HG02981 (cell line): Measurements from ENCODE around the gene ATP2A3.

ENCODE experiments used
- ATAC-seq: cut with Tn5 transposase; IDR thresholded peaks from one replicate; pipeline ENCODE4 v1.9.1; 2021; ENCODE audit warnings: mild to moderate bottlenecking, moderate library complexity; ENCODE audit not compliant: unreplicated experiment

Gene ATP2A3

DNA sequence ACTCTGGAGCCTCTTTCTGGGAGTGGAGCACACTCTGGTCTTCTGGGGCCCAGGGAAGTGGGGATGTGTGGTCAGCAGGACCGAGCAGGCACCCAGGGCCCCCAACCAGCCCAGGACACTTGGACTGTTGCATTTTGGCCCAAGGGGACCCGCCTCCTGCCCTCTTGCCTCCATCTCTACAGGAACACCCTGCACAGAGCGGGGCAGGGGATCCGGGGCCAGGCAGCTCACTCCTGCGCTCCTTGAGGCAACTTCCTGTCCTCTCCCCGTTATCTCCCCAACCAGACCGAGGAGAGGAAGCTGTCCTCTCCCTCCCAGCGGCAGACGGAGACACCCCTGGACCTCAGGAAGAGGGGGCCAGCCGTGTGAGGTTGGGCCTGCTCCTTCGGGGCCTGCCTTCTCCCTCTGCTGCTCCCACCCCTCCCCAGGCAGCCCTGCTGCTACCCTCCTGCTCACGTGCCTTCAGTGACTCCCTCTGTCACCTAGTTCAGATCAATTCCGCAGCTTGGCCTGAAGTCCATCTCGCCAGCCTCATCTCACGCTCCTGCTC, 10.0 kb upstream of the ATP2A3 start:
- ATAC-seq = no peak

DNA sequence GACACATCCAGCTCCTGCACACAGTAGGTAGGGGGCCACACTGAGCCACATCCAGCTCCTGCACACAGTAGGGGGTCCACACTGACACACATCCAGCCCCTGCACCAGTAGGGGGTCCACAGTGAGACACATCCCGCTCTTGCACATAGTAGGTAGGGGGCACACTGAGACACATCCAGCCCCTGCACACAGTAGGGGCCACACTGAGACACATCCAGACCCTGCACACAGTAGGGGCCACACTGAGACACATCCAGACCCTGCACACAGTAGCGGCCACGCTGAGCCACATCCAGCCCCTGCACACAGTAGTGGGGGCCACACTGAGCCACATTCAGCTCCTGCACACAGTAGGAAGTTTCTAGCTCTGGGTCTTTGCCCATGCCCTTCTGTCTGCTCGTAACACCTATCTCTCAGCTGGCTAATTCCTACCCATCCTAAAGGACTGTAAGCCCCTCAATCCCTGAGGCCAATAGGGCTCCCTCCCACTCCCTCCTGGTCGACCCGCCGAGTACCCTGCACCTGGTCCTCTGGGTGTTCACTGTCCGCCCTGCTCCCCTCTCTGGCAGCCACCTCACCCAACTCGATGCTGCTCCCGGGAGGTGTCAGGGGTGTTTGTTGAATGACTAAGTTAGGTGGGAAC, 9.4 kb upstream of the ATP2A3 start:
- ATAC-seq = no peak

DNA sequence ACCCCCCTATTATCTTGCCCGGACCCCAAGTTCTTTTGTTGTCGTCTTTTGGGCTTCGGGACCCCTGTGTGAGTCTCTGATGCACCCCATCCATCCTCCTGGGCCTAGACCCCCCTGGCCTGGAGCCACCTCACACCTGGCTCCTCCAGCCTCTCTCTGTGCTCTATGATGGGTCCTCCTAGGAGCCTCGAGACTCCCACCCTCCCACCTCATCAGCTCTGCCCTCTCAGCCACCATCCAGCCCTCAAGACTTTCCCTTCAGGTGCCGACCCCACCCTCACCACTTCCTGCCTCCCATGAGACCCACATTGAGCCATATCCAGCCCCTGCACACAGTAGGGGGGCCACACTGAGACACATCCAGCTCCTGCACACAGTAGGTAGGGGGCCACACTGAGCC, 8.7 kb upstream of the ATP2A3 start:
- ATAC-seq = no peak

DNA sequence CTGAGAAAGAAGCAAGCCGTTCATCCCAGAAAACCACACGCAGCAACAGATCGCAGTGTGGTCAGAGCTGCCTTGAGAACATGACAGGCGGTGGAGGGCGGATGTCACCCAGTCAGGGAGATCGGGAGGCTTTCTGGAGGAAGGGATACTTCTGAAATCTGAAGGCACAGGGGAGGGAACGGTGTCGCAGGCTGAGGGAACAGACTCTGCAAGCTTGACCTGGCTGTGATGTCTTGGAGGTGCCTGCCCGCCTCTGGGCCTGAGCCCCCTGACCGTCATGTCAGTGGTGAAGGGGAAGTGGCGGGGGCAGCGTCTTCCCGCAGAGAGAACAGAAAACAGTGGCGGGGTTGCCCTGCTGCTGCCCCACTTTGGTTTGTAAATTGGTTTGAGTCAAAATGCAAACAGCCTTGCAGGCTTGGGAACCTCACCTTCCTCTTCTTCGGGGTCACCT, 8.1 kb upstream of the ATP2A3 start:
- ATAC-seq = no peak

DNA sequence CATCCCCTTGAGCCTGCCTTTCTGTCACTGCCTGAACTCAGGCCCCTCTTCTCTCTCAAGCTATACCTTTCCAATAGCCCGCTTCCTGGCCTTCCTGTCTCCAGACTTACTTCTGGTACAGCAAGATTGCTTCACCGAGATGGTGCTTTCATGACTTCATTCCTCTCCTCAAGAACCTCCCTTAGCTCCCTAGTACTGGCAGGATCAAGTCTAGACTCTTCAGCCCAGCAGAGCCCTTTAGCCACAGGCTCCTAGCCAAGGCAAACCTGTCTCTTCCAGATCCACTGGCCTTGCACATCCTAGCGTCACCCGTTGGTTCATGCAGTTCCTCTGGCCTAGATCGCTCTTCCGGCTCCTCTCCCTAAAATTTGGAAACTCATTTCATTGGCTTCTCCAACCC, 6.4 kb upstream of the ATP2A3 start:
- no peak for ATAC-seq

DNA sequence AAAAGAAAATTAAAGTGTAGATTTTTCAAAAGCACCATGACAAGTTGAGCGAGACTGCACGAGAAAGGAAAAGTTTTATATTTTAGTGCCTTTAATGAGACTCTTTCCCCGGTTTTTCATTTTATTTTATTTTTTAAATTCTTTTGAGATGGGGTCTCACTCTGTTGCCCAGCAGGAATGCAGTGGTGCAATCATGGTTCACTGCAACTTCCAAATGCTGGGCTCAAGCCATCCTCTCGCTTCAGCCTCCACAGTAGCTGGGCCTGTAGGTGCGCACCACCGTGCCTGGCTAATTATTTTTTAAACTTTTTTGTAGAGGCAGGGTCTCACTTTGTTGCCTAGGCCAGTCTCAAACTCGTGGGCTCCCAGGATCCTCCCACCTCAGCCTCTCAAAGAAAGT, 5.7 kb upstream of the ATP2A3 start:
- ATAC-seq = no peak

DNA sequence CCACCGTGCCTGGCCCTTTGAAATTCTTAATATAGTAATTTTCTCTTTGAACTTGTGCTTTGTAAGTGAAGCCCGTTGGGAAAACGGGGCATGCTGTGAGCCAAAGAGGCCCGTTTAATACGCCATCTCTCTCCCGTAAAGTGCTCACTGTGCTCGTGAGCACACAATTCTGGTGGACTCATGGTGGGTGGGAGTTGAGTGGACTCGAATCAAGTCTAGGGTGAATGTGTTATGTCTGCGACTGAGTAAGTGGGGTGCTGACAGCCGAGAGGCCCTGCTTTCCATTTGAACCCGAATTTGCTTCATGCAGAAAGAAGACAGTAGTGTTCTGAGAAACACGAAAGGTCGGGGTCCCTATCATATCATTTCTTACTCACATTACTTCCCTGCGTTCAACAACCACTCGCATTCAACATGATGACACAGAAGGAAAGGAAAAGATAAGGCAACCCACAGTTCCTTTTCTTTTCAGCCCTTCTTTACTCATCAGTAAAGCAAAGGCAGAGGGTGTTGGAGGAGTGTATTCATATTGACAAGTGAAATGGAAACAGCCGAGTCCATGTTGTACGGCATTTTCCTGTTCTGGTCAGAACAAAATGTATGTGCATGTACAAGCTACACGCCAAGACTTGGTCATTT, 4.8 kb upstream of the ATP2A3 start:
- no peak for ATAC-seq

DNA sequence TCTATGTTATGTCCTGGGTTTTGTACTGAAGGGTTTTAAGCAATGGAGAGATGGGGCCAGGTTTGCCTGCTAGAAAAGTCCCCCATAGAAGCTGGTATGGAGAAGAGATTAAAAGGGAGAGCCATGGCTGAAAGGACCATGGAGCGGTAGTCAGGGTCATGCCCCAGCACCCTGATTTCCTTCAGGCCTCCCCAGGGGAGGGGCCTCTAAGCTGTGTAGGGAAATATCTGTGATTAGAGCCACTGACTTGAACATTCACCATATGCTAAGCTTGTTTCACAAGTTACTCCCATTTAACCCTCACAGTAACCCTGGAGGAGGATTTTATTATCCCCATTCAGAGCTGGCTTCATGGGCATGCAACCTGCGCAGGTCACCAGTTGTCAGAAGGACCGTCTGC, 3.8 kb upstream of the ATP2A3 start:
- no peak for ATAC-seq

DNA sequence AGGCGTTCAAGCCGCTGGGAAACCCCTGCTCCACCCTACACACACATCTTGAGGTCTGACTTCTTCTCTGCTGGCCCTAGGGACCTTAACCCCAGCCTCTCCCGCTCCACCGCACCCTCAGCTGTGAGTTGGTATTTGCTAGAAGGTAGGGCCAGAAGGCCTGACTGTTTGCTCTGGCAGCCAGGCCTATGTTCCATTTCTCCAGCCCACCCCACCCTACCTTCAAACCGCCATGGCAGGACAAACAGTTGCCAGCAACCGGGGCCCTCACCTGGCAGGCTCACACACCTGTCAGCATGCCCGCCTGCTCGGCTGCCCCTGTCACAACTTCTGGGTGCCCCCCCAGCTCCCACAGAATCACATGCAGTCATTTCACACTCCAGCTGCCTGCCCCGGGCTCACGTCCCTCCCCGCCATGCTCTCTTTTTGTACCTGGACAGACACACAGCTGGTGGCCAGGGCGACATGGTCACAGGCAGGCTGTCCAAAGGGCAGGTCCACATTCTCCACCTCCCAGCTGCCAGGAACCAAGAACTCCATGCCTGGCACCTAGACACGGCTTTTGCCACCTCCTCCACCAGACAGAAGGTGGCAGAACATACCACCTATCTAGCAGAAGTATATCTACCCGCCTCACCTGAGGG, 2.6 kb upstream of the ATP2A3 start:
- no peak for ATAC-seq

DNA sequence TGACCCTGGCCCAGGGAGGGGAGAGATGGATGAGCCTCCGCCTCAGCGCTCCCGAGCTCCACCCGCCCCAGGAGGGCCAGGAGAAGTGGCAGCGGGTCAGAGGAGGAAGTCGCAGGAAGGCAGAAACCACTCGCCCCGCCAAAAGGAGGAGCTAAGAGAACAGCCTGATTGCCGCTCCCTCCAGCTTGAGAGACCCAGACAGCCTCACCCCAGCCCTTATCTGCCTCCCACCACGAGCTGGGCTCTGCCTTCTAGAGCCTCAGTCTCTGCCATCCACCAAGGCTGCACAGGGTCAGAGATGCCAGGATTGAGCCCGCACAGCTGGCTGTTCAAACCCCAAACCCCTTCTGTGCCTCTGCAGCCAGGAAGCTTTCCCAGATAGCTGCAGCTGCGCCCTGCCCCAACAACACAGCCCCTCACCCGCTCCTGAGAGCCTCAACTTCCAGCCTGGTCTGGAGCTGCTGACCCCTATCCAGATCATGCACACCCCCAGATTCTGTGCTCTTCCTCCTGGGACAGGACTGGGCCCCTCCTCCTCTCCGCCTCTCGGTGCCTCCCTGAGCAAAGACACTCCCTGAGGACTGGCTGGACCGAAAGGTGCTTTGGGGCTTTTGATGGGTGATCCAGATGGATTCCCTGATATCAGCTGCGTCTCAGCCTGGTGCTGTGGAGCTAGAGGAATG, 1.0 kb upstream of the ATP2A3 start:
- peak; percentile 41 for ATAC-seq

DNA sequence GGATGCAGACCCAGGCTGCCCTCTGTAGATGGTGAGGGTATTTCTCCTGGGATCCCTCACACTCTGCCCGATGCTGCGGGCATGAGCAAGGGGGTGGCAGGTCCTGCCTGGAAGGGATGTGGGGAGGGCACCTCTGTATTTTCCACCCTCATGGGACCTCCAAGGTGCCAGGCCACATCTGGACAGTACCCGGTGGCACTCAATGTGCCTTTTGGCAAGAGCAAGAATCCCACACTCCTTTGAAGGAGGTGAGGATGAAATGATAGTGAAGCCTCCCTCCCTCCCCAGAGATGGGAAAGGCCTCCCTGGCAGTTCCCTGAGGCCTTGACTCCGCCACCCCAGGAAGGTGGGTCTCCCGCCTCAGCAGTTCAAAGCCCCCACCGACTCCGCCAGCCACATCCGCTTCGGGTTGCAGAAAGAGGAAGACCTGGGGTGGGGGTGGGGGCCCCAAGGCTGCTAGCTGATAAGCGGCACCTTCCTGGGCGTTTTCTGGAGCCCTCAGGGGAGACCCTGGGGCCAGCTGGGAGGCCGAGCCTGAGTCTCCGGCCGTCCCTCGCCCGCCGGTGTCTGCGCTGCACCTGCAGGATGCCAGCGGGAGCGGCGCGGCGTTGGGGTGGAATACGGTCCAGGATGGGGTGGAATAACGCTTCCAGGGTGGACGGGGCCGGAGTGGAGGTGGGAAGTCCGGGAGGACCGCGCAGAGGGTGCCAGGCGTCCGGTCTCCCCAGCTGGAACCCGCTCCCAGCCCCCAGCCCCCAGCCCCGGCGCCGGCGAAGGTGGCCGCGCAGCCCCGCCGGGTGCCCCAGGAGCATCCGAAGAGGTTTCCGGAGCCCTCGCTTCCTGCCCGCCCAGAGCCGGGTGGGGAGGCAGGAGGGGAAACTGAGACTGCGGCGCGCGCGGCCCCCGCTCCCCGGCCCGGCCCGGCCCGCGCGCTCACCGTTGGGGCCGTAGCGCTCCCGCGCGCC, 718 bp downstream of the ATP2A3 start:
- ATAC-seq = peak; percentile 1

DNA sequence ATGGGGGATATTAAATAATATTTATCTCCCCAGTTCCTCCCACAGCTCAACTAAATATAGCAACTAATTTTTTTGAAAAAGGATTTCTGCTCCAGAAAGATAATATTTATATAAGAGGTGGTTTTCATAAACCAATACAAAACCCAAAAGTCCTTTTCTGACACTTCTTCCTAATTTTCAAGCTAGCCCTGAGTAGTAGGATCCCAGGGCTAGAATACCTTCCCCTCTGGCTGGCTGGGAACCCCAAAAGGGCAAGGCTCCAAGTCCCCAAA, 1.3 kb downstream of the ATP2A3 start:
- no peak for ATAC-seq

DNA sequence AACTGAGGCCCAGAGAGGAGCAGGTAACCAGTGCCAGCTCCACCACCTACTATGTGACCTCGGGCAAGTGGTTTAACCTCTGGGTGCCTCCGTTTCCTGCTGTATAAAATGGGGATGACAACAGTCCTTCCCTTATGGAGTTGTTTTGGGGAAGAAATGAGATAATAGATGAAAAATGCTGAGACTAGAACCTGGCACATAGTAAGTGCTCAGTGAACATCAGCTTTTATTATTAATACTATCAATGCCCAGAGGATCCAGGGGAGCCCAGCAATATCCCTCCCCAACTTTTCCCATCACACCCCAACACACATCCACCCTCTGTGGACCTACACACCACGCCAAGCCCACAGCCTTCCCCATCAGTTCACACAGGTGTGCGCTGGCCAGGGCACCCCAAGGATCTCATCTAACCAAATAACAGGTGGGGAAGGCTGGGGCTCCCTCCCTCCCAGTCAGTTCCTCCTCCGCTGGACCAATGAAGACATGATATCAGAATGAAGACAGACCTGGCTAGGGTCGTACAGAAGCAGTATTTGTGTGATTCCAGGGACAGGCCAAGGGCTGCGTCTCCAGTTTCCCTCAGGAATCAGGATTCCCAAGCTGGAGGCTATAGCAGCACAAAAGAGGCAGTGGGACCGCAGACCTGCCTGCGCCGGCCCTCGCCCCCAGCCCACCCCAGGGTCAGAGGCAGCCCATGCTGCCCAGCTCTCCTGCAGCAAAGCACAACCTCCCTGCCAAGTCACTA, 1.8 kb downstream of the ATP2A3 start:
- no peak for ATAC-seq

DNA sequence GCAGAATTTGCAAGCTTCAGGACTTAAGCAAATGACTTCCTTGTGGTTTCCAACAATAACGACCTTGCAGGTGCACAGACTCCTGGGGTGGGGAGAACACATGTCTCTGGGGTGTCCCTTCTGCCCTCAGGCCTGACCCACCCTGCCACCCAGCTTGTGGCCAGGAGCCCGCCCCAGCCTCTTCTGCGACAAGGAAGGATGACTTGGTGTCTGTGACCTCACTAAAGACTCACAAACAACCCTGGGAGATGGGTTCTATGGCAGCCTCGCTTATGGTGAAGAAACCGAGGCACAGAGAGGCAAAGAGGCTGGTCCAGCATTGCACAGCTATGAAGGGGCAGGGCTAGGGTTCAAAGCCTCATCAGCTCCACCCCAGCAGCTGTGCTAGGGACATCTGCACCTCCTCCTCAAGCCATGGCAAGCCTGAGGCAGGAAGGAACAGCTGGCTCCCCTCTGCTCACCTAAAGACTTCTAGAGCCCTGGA, 2.6 kb downstream of the ATP2A3 start:
- no peak for ATAC-seq

DNA sequence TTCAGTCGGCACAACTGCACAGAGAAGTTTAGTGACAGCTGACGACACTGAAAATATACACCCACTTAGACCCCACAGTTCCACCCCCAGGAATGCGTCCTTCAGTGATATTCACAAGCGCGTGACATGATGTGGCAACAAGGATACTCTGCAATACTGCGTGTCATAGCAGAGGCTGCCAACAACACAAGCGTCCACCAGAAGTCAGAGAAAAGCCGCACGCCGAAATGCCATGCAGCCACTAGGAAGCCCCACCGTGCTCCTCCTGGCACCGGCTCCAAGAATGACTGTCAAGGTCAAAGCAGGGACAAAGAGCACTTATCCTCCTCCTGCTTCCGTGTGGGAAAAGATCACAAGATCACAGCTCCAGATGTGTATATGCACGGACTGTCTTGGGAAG, 3.5 kb downstream of the ATP2A3 start:
- no peak for ATAC-seq

DNA sequence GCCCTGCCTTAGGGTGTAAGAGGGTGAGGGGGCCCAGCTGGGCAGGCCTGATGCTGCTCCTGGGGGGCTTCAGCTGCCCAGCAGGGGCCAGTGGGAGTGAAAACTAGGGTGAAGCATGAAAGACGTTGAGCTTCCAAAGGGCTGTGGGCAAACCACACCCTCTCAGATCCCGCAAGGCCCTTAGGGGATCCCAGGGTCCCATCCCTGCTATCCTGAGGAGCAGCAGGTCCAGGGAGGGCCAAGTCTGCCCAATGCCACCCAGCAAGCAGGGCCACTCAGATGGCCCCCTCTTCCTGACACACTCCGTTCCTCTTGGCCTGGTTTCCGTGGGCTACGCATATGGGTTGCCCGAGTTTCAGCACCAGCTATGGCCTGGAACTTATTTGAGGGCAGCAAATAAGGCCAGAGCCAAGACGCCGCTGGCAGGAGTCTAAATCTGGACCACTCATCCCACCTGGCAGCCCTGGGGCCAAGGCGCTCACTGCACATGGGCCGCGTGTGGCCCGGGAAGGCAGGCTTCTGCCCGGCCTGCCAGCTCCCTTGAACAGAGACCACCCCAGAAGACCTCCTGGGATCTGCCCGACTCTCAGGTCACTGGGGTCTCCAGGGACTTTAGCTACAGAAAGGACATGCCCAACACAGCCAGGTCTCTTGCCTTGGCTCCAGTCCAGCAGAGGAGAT, 4.2 kb downstream of the ATP2A3 start:
- ATAC-seq = no peak

DNA sequence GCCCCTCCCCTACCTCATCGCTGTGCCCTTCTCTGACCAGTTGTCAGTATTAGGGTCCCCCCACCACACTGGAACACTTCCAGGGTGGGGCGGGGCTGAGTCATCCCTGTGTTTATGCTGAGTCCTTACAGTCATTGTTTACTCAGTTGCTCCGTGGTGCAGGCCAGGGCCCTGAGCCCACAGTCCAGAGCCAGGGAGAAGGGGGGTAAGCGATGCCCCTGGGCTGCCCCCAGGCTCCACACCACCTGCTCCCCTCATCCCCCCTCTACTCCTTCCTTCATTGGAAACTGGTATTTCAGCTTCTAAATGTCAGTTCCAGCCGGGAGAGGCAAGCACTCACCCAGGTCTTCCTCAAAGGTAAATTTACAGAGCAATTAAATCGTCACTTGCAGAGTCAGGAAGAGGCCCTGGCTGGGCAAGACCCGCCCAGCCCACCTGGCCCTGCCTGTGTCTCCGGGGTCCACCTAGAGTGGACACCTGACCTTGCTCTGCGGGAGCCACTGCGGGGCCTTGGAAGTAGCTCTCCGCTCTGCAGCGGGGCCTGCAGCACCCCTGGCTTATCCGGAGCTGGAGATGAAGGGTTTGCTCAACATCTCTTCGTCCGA, 4.8 kb downstream of the ATP2A3 start:
- no peak for ATAC-seq

DNA sequence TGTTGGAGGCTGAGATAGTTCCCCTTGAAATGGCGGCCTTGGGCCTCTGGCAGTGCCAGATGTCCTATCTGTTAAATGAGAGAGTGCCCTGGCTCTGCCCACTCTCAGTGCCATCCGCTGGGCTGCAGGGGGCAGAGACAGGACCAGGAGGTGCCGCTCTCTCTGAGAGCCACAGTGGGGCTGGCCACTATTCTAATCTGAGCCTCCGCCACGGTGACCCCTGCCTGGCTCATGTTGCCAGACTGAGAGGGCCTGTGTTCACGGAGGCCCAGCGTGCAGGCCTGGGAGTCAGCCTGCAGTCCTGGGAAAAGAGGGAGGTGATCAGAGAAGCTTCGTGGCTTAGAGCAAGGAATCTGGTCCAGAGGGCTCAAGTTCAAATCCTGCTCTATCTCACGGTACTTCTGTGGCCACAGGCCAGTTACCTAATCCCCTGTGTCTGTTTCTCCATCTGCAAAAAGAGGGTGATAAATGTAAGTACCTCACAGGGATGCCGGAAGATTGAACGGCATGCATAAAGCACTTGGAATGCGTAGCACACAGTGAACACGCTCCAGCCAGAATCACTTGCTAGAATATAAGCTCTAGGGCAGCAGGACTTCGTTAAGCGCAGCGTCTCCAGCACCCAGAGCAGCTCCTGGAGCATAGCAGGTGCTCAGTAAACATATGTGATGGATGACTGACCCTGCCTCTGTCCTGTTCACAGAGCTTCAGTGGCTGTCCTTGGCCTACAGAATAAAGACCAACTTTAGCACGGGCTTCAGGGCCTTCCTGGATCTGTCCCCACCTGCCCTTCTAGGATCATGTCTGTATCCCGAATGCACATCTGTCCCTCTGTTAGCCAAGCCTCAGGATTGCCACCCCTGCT, 6.3 kb downstream of the ATP2A3 start:
- no peak for ATAC-seq
